ENCODE results near the gene POLR2I.
"Not testable (repeated sequence)": the region's sequence is repeated elsewhere in the genome, so short reads cannot be mapped to it uniquely, and the experiment has no call there.

The POLR2I gene

DNA sequence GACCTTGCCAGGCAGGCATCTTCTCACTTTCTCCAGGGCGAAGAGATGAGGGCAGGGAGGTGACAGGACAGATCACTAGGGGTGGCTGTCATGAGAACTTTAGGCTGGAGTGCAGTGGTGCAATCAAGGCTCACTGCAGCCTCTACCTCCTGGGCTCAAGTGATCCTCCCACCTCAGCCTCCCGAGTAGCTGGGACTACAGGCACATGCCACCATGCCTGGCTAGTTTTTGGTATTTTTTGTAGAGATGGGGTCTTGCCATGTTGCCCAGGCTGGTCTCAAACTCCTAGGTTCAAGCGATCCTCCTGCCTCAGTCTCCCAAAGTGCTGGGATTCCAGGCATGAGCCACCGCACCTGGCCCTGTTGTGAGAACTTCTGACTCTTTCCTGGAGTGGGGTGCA is 20.2 kb upstream of the POLR2I start:
- DNase-seq (ENCODE audit: low read depth in 3 of 3, low spot score in 1 of 3) = not testable (repeated sequence)

DNA sequence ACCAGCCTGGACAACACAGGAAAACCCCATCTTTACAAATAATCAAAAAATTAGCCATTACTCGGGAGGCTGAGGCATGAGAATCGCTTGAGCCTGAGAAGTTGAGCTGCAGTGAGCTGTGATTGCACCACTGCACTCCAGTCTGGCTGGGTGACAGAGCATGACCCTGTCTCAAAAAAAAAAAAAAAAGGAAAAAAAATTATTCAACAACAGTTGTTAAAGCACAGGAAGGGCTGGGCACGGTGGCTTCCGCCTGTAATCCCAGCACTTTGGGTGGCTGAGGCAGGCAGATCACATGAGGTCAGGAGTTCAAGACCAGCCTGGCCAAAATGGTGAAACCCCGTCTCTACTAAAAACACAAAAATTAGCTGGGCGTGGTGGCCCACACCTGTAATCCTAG is 16.5 kb upstream of the POLR2I start:
- DNase-seq (ENCODE audit: low read depth in 3 of 3, low spot score in 1 of 3) = not testable (repeated sequence)

GRCh38 chr19:36128392-36128736 is 13.7 kb upstream of the POLR2I start:
- DNase-seq (ENCODE audit: low read depth in 3 of 3, low spot score in 1 of 3) = no peak

DNA sequence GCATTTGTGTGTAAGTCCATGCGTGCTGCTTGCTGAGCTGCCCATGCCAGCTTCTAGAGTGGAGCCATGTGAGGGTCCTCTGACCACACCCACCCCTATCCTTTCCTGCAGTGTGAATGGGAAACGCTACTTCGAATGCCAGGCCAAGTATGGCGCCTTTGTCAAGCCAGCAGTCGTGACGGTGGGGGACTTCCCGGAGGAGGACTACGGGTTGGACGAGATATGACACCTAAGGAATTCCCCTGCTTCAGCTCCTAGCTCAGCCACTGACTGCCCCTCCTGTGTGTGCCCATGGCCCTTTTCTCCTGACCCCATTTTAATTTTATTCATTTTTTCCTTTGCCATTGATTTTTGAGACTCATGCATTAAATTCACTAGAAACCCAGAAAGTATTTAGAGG is 10.9 kb upstream of the POLR2I start:
- DNase-seq (ENCODE audit: low read depth in 3 of 3, low spot score in 1 of 3) = no peak

DNA sequence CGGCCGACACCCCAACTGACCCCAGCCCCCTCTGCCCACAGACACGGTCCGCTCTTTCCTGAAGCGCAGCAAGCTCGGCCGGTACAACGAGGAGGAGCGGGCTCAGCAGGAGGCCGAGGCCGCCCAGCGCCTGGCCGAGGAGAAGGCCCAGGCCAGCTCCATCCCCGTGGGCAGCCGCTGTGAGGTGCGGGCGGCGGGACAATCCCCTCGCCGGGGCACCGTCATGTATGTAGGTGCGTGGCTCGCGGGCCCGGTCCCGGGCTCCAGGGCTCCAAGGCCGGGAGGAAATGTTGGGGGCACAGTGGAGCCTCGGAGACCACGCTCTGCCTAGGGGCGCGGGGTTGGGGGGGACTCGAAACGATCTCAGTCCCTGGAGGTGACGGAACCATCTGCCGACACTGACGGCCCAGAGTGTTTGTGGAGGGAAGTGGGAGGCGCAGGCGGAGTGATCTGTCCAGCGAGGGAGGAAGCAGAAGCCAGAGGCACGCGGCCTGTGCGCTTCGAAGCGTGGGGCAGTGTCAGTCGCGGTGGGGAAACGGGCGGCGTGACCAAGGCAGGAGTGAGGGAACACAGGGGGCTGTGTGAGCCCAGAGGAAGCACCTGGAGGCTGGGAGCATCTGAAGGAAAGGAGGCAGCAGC is 6.9 kb upstream of the POLR2I start:
- no peak for DNase-seq (ENCODE audit: low read depth in 3 of 3, low spot score in 1 of 3)

GRCh38 chr19:36120984-36121358 is 6.3 kb upstream of the POLR2I start:
- no peak for DNase-seq (ENCODE audit: low read depth in 3 of 3, low spot score in 1 of 3)

DNA sequence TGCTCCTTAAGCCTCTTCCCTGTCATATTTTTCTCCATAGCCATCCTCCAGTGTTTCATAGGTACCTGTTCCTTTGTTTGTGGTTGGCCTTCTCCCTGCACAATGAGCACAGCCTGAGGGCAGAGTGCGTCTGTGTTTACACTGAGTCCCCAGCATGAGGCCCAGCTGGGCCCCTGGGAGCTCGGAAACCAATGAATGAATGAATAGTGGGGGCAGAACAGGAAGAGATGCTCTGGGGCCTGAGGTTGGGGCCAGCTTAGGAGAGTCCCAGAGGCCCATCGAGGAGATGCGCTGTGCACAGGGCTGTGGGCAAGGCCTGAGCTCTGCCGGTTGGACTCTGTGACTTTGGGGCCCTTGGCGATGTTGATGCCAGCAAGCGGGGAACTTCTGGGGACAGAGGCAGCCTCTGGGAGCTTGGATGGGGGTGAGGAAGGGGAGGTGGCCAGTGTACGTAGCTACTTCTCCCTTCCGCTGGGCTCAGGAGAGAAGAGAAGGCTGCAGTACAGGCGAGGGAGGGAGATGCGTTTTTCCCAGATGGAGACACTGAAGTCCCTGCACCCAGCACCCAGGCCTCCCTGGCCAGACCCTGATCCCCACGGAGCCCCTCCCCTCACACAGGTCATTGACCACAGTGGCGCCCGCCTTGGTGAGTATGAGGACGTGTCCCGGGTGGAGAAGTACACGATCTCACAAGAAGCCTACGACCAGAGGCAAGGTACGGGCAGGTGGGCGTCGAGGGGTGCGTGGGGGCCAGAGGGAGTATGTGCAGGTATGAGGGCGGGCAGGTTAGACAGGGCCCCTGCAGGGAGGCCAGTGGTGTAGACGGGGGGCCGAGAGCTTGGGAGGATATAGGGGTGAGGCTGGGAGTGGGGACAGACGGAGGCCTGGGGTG is 5.7 kb upstream of the POLR2I start:
- DNase-seq (ENCODE audit: low read depth in 3 of 3, low spot score in 1 of 3) = no peak

DNA sequence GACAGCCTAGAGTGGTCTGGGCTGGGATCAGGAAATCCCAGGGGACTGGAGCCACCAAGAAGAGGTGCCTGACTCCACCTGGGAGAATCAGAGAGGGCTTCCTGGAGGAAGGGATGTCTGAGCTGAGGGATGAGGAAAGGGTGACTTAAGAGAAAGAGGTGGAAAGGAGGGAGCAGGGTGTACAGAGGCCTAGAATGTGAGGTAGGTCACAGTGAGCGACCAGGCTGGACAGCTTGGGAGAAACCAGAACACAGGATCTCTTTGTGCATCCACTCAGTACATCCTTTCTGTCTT is 1.6 kb upstream of the POLR2I start:
- no peak for DNase-seq (ENCODE audit: low read depth in 3 of 3, low spot score in 1 of 3)

GRCh38 chr19:36115453-36116343 is 1.0 kb upstream of the POLR2I start, which contains the start of gene TBCB:
Gene TBCB (plus strand): TSS chr19:36115468. CDS start chr19:36115561, 93 bp downstream.
- DNase-seq (ENCODE audit: low read depth in 3 of 3, low spot score in 1 of 3) = peak; percentile 79 to 92 (median 81)

GRCh38 chr19:36113894-36114720 is 568 bp downstream of the POLR2I start:
- no peak for DNase-seq (ENCODE audit: low read depth in 3 of 3, low spot score in 1 of 3)

DNA sequence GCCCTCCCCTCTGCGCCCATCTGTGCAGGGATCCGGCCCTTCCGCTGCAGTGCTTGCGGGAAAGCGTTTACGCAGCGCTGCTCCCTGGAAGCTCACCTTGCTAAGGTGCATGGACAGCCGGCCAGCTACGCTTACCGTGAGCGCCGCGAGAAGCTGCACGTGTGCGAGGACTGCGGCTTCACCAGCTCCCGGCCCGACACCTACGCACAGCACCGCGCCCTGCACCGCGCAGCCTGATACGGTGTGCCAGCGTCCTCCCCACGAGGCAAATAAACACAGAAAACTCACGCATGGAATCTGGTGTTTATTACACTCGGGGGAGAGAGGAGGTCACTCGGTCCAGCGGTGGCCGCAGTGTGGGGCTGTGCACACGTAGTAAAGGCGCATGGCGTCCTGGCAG is 1.2 kb downstream of the POLR2I start:
- DNase-seq (ENCODE audit: low read depth in 3 of 3, low spot score in 1 of 3) = no peak

GRCh38 chr19:36112678-36113077 is 2.0 kb downstream of the POLR2I start:
- no peak for DNase-seq (ENCODE audit: low read depth in 3 of 3, low spot score in 1 of 3)

DNA sequence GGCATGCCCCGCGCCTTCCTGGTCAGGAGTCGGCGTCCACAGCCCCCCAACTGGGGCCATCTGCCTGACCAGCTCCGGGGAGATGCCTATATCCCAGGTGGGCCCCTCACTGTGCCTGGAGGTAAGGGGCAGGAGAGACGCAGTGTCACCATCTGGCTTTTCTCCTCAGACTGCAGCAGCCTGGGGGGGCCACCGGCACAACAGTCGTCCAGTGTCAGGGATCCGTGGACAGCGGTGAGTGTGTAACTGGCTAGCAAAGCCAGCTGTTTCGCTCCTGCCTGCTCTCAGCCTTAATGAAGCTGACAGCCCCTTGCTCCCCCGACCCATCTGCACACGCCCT is 3.5 kb downstream of the POLR2I start:
- no peak for DNase-seq (ENCODE audit: low read depth in 3 of 3, low spot score in 1 of 3)

GRCh38 chr19:36110487-36111199 is 4.0 kb downstream of the POLR2I start, which contains the start of gene OVOL3:
Gene OVOL3 (plus strand): TSS chr19:36111143. CDS start chr19:36111203, 60 bp downstream.
- DNase-seq (ENCODE audit: low read depth in 3 of 3, low spot score in 1 of 3) = no peak

GRCh38 chr19:36108684-36109083 is 6.0 kb downstream of the POLR2I start:
- no peak for DNase-seq (ENCODE audit: low read depth in 3 of 3, low spot score in 1 of 3)

DNA sequence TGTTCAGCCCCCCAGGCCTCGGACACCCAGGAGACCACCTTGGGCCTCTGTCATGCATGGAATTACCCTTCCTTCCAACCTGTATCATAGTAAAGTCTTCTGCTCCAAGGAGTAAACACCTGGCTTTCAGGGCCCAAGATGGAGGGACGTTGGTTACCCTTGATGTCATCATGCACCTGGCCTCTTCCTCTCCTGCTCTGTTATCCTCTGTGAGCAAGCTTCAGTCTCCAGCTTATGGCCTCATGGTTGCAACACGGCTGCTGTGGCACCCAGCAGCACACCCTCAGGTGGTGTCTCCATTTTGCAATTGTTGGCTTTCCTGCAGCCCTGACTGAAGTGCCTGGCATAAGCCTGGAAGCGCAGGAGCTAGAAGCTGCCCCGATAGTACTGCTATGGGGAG is 7.7 kb downstream of the POLR2I start:
- no peak for DNase-seq (ENCODE audit: low read depth in 3 of 3, low spot score in 1 of 3)

DNA sequence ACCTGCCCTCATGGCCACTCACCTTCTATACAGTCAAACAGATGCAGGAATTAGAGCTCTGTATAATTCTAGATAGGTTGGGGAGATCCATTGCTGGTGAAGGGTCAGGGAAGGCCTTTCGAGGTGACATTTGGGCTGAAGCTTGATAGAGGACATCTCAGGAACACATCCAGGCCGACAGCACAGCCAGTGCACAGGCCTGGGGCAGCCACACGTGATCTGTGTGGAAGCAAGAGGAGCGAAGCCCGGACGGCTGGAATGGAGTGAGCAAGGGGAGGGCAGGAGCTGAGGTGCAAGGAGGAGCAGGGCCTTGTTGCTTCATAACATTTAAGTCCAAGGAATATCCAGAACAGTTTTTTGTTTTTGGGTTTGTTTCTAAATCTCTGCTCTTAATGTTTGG is 8.2 kb downstream of the POLR2I start:
- DNase-seq (ENCODE audit: low read depth in 3 of 3, low spot score in 1 of 3) = no peak

GRCh38 chr19:36103842-36104552 is 10.7 kb downstream of the POLR2I start:
- no peak for DNase-seq (ENCODE audit: low read depth in 3 of 3, low spot score in 1 of 3)

DNA sequence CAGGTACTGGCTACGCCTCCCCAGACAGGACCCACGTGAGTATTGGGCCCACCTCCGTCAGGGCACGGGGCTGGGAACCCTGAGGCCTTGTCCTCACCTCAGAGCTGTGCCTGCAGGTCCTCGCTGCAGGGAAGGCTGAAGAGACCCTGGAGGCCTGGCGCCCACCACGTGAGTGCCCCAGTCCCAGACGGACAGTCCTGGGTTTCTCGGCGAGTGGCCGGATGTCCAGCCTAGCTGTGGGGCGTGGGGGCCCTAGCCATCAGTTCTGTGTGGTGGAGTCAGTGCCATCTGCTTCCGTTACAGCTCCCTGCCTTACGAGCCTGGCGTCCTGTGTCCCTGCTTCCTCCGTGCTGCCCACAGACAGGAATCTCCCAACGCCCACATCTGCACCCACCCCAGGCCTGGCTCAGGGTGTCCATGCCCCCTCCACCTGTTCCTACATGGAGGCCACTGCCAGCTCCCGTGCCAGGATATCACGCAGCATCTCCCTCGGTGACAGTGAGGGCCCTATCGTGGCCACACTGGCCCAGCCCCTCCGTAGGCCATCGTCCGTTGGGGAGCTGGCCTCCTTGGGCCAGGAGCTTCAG is 11.5 kb downstream of the POLR2I start:
- no peak for DNase-seq (ENCODE audit: low read depth in 3 of 3, low spot score in 1 of 3)
